GM23338 (cell line): ENCODE results near the gene PTPRN2.

Experiments used
- CTCF ChIP-seq, 2 experiments: fragments of 200-600 bp in 1 of 2; sonication (generic) in 1 of 2; conservative IDR thresholded peaks; 2 replicates each; pipeline versions ENCODE4 v1.5.1 to v1.6.1; 2016 to 2017; ENCODE audit warnings: antibody characterized with exemption in 2 of 2, low read depth in 2 of 2, mild to moderate bottlenecking in 2 of 2, moderate library complexity in 1 of 2
- POLR2AphosphoS5 ChIP-seq: IDR thresholded peaks from 2 replicates; pipeline ENCODE4 v1.6.1; 2016; ENCODE audit warnings: antibody characterized with exemption, low read depth
- REST ChIP-seq: IDR thresholded peaks from one replicate; pipeline ENCODE4 v1.6.1; 2018; ENCODE audit warnings: antibody characterized with exemption; ENCODE audit not compliant: unreplicated experiment

- TF ChIP-seq CTCF (conservative IDR thresholded peaks at IDR 0.05; ENCODE audit: low read depth in 2 of 2): no peak
- TF ChIP-seq POLR2AphosphoS5: no peak
- TF ChIP-seq REST: no peak
These were observed 555.0 kb downstream of the PTPRN2 start for GRCh38 chr7:158032561-158033115.
